HG03108 (cell line): ENCODE results near the gene MKRN1.
"Not testable (repeated sequence)": the region's sequence is repeated elsewhere in the genome, so short reads cannot be mapped to it uniquely, and the experiment has no call there.

ENCODE experiments used
- ATAC-seq: cut with Tn5 transposase; IDR thresholded peaks from one replicate; pipeline ENCODE4 v1.9.1; 2021; ENCODE audit warnings: moderate library complexity; ENCODE audit not compliant: unreplicated experiment

The MKRN1 gene

DNA sequence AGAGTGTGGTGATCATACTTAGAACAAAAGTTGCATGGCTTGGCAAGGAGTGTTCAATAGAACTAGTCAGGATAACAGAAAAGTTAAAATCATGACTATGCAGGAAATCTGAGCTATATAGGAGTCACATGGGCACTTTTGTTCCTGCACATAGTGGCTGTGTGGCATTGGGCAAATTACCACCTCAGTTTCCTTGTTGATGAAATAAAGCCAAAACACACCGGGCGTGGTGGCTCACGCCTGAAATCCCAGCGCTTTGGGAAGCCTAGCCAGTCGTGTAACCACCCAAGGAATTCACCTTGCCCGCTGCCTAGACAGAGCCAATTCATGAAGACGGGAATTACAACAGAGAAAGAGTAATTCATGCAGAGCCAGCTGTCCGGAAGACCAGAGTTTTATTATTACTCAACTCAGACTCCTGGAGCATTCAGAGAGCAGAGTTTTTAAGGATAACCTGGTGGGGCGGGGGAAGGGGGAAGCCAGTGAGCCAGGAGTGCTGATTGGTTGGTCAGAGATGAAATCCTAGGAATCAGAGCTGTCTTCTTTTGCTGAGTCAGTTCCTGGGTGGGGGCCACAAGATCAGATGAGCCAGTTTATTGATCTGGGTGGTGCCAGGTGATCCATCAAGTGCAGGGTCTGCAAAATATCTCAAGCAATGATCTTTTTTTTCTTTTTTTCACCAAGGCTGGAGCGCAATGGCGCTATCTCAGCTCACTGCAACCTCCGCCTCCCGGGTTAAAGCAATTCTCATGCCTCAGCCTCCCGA, 6.4 kb upstream of the MKRN1 start:
- no peak for ATAC-seq

DNA sequence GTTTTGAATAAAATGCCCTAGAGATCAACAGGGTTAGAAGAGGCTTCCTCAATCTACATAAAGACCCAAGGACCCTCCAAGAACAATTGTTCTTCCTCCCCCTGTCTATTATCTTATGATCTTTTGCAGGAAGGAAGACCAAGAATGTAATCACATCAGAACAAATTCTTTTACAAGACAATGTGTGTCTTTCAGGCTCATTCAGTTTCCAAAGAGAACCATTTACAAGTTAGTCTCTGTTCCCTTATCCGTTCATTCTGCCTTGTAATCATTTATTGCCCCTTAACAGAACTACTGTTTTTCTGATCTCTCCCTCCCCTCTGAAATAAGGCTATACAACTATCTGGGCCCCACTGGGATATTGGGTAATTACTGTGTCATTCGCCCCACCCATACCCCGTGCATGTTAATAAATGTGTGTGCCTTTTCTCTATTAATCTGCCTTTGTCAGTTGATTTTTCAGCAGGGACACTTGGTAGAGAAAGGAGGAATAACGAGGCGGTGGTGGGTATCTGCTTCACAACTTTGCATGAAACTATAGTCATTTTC, 5.7 kb upstream of the MKRN1 start:
- no peak for ATAC-seq

DNA sequence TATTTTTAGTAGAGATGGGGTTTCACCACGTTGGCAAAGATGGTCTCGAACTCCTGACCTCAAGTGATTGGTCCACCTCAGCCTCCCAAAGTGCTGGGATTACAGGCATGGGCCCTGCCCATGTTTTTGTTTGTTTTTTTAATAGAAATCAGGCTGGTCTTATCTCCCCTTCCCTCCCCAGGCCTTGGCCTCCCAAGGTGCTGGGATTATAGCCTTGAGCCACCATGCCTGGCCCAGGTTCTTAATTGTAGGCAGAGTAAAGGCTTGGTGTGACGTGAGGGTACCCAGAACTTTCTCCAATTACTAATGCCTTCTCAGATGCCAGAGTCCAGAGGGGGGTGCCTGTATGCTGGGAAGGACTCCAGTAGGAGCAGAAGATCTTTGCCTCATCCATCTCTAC, 5.2 kb upstream of the MKRN1 start:
- no peak for ATAC-seq

DNA sequence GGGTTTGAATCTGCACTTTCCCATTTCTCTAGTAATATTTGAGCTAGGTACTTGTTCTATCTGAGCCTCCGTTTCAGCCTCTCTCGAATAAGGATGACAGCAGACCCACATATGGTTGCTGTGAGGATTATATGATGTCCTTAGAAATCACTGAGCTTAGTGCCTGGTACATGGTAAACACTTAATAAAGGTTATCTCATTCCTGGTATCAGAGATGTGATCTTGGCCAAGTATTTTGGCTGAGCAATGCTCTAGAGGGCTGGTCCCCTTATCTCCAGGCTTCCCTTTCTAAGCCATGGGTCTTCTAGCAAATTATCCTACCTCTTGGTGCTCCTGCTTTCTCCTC, 407 bp upstream of the MKRN1 start:
- no peak for ATAC-seq

DNA sequence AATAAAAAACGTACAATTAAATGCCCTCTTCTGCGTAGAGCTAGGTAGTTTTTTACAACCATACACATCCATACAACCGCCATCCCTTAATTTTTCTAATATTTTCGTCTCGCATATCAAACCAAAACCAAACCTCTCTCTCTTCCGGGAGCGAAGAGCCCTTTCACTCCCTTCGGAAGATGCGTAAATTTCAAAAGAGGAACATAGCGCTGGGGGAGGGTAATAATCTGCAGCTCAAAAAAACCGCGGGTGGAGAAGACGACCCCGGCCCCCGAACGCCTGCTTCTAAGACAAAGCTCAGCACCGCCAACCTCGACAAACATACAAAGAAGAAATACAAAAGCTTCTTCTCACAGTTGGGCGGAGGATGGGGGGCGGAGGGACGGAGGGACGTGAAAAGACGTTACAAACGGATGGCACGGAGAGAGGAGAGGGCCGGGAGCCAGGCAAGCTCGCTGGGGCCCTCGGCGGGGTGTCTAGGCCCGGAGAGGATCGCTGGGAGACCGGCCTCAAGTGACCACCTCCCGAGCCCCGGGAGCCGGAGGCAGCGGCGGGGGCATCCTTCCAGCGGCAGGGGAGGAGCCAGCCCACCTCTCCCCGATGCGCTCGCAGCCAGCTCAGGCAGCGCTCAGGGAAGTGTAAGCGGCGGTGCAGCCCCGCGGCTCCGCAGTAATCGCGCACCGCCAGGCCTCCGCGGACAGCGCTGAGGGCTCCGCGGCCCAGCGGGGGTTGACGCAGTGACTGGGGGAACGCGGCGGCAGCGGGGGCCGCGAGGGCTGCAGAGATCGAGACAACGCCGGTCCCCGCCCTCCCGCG, 851 bp downstream of the MKRN1 start:
- peak; percentile 18 for ATAC-seq

DNA sequence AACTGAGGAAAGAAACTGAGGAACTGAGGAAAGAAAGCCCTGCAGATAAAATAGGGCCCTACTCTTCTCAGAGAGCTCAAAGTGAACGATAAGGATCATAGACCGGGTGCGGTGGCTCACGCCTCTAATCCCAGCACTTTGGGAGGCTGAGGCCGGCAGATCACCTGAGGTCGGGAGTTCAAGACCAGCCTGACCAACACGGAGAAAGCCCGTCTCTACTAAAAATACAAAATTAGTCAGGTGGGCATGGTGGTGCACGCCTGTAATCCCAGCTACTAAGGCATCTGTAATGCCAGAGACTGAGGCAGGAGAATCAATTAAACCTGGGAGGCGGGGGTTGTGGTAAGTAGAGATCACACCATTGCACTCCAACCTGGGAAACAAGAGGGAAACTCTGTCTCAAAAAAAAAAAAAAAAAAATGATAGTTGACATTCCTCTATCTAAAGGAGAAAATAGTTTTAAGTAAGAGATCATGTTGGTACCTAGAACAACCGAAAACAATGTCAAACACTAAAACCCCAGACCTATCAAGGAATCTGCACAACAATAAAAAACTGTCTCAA, 2.5 kb downstream of the MKRN1 start:
- ATAC-seq = no peak

DNA sequence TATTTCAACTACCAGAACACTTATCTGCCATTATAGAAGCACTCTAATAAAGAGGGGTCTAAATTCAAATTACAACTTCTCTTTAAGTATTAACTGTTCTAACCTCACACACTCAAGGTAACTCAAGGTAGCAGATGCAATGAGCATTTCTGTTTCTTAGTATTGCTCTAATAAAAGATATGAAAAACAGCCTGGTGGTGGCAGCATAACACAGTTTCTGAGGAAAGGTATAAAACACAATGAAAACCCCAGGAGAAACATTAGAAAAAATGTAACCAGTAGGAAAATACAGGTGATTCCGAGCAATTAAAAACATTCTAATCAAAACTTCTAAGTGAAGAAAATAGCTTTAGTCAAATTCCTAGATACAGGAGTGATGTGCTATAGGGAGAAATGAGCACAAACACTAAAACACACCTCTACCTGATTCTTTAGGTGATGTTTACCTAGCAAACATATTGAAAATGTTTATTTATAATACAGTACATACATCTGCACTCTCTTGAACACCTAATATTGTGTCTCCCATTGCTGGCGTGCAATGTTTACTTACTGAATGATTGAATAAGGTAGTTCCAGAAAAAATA, 3.5 kb downstream of the MKRN1 start:
- ATAC-seq = no peak

DNA sequence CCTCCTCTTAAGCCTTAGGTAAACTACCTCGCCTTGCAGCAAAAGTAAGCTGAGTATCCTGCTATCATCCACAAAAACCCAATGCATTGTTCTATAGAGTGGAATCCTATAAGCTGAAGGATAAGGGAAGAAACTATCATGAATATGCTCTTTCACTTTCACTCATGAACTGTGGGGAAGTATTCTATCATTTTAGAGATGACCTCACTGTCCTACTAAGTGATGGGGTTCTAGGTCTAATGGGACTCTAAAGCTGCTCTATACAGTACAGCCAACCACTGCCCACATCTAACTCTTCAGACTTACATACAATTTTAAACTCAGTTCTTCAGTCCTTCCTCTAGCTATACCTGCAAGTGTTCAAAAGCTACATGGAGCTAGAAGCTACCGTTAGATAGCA, 16.2 kb downstream of the MKRN1 start:
- no peak for ATAC-seq

DNA sequence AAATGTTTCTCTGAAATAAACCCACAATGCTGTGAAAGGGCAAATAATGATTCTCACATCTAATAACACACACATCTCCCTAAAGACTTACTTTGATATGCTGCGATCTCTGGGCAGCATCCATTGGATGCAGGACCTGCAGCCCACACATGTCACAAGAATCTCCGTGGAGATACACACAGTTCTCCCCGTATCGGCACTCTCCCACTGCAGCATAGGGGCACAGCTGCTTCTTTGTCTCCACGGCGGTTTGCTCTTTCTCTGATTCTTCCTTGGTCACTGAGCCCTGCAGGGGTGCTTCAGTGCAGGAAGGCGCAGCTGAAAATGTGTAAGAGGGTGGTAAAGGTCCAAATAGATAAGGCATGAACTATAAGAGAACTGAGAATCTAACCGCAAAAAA, 20.4 kb downstream of the MKRN1 start:
- ATAC-seq = no peak

DNA sequence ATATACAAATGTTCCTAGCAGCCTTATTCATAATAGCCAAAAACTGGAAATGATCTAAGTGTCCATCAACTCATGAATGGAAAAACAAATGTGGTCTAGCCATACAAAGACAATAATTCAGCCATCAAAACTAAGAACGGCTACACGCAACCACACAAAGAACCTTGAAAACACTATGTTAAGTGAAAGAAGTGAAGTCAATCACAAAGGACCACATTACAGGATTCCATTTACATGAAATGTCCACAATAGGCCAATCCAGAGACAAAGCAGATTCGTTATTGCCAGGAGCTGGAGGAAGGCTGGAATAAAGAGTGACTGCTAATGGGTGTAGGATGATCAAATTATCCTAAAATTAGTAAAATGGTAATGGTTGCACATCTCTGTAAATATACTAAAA, 21.1 kb downstream of the MKRN1 start:
- ATAC-seq = no peak

DNA sequence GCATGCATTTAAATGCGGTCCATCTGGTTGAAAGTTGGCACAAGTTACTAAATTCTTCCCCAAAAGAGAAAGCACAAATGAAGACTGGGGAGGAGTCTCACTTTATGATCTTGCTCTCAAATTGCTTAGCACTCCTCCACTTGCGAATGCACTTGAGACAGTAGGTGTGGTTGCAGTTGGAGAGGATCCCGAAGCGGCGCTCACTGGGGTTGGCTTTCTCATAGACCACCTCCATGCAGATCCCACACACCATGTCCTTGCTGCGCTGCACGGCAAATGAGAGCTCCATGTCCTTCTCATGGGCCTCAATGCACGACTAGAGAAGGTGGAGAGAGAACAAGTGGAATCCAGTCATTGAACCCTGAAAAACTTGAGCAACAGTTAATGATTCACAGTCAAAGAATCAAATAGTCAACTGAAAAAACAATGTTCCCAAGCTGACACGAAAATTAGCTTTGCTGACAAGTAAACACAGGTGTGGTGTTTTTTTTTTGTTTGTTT, 22.7 kb downstream of the MKRN1 start:
- ATAC-seq = no peak

DNA sequence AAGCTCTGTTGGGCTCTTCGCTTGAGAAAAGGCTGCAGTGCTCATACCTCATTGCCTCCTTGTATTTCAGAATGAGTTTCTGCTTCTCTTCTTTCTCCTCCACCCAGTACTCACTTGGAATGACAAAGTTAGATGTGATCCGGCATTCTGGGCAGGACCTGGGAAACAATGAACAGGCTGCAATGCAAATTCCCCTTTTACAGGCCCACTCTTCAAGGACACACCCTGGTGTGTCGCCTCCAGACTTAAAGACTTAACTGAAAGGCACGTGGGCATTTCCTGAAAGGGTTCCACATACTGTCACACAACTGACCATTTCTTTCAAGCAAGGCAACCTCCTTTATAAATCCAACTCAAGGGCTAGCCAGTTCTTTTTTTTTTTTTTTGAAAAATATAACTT, 23.6 kb downstream of the MKRN1 start:
- ATAC-seq = no peak

DNA sequence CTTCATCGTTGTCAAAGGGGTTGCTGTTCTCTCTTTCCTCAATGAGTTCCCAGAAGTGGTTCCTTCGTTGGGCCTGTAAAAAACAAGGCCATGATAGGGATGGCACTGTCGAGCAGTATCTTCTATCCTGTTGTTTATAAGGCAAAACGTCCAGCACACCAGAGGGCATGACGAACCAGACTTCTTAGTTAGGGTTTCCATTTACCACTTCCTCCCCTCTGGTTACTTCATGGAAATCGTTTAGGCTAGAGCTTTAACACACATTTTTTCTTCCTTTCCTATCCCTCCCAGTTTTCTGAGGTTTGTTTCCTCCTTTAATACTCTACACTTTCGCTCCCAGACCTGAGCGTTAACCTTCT, 24.7 kb downstream of the MKRN1 start:
- ATAC-seq = no peak

DNA sequence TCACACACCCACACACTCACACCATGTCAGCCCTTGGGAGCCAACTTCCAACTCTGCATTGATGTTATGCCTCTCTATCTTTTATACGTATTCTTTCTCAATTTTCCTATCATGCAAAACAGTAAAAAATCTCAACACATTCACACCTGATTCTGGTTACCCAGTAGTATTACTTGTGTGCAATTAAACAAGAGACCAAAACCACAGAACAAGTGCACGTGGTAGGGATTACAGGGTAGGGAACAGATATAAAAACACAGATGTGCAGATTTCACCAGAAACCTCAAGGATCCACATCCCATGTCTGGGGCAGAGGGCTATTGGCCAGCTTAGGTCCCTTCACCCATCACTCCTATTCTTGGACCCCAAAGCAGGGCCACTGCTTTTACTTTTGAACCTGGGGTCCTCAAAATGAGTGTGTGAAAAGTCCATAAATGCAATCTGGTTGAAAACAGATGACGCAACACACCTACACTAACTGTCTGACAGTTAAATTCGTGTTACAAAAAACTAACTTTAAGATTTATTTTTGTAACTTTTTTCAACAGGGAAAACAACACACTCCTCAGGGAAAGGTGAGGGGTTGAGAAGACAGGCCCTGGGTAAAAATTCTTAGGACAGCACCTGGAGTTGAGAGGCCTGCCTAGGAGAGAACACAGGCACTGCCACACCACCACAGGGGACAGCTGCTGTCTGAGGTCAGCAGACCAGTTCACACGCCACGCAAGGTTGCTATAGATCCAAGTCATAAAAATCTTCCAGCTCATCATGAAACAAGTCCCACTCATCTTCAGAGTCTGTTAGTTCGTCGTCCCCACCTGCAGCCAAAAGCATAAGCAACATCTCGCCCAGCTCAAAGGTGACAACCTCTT, 25.3 kb downstream of the MKRN1 start:
- not testable (repeated sequence) for ATAC-seq

DNA sequence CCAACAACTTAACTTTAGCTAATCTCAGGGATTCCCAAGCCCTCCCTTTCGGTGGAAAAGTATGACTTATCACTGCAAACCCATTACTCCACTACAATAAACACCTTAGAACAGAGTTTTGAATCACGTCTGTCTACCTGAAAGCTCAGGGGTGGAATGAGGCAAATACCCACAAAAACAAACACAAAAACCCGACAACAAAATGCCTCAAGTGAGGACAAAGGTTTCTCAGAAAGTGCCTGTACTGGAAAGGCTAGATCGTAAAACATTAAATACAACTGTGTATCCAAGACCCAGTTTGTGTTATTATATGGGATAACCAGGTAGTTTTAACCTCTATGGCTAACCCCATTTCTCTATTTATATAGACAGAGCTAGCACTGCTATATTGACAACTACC, 26.0 kb downstream of the MKRN1 start:
- no peak for ATAC-seq

DNA sequence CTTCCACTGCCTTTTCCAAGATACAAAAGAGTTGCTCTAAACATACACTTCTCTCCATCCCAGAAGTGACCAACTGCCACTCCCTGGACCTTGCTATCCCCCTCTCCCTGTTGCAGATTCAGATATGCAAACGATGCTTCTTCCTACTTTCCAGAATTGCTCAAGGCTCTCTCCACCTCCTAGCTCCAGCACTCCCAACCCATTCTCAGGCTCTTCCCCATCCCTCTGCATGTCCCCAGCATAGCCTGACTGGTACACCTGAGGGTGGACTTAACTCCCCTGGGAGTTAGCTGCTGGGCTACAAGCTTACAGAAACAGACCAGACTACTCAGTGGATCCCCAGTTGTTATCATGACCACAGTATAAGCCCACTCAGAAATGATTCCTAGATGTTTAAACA, 27.6 kb downstream of the MKRN1 start:
- no peak for ATAC-seq

DNA sequence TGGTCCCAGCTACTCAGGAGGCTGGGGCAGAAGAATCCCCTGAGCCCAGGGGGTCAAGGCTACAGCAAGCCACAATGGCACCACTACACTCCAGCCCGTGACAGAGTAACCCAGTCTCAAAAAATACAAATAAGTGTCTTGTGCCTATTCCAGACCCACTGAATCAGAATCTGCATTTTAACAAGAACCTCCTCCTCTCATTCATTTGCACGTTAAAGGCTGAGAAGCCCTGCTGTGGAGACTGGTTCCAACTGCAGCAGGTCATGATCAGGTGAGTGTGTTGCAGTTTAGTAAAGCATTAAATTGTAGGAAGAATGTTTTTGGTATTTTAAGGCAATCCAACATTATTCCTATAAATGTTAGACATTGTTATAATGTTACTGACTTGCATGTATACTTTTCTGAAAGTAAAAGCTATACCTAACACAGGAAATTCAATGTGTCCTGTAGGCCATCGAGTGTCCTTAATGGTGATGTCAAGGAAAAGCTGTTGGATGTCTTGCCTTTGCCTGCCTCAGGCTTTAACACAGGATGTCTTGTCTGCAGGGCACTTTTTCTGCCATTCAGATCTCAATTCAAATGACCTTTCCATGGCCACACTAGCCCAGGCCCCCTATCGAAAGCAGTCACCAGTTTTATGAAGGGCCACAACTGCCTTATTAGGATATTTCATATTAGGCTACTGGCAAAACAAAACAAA, 30.4 kb downstream of the MKRN1 start:
- ATAC-seq = no peak

DNA sequence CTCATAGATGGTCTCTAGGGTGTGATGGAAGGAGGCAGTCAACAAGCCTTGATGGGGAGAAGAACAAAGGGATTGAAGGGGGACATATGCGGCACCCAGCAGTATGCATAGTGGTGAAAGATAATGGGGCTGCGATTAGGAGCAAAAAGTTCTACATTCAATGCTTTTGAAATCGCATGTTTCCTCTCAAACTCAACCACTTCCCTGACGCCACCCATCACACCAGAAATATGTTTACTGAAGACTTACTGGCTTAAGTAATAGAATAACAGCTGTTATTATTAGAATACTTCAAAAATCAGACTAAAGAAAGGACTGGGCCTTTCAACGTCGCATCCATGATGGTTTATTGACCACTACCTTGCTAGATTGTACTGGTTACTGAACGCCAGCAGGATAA, 31.5 kb downstream of the MKRN1 start:
- no peak for ATAC-seq

DNA sequence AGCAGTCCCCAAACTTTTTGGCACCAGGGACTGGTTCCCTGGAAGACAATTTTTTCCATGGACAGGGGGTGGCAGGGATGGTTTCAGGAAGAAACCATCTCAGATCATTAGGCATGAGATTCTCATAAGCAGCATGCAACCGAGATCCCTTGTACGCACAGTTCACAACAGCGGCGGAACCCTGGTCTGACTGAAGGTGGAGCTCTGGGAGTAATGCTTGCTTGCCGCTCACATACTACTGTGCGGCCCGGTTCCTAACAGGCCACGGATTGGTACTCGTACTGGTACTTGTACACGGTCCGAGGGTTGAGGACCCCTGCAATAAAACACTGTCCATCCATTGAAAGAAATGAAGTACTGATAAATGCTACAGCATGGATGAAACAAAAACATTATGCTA, 32.8 kb downstream of the MKRN1 start:
- no peak for ATAC-seq

DNA sequence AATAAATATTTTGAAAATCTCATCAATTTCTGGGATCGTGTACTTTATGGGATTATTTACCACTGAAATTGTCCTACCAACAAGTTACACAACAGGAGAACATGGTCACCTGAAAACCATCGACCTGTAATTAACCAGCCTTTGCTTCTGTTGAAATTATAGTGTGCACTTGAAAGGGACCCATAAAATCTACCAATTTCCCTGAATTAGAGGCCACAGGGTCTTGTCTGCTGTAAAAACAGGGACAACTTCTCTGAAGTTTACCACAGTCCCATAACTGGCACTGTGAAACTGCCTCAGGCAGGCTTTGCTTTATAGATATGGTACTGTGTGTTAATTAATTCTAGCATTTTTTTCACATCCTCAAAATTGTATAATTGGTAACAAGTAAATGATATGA, 37.8 kb downstream of the MKRN1 start:
- ATAC-seq = no peak
